GM18907 (cell line): Measurements from ENCODE around the gene OR4C45.
"Not testable (repeated sequence)": the region's sequence is repeated elsewhere in the genome, so short reads cannot be mapped to it uniquely, and the experiment has no call there.

Source experiments
- ATAC-seq: cut with Tn5 transposase; IDR thresholded peaks from one replicate; pipeline ENCODE4 v1.9.1; 2021; ENCODE audit warnings: mild to moderate bottlenecking, moderate library complexity; ENCODE audit not compliant: unreplicated experiment

OR4C45 gene

GRCh38 chr11:50032574-50032973 is at the start of gene OR4C45:
Gene OR4C45, plus strand, starts transcription at chr11:50032874.
- no peak for ATAC-seq

- ATAC-seq: no peak
These were observed 37.1 kb upstream of the OR4C45 start for GRCh38 chr11:49995565-49995964.

GRCh38 chr11:50030193-50030592 is 2.5 kb upstream of the OR4C45 start:
- ATAC-seq: no peak

GRCh38 chr11:50036239-50036638 is 3.6 kb downstream of the OR4C45 start:
- ATAC-seq: not testable (repeated sequence)

GRCh38 chr11:50037251-50037650 is 4.6 kb downstream of the OR4C45 start:
- no peak for ATAC-seq

- ATAC-seq: no peak
These were observed 12.0 kb downstream of the OR4C45 start for GRCh38 chr11:50044647-50045046.

- not testable (repeated sequence) for ATAC-seq
These were observed 30.4 kb downstream of the OR4C45 start for GRCh38 chr11:50063056-50063455.

GRCh38 chr11:50070389-50070788 is 37.7 kb downstream of the OR4C45 start:
- no peak for ATAC-seq

- no peak for ATAC-seq
These were observed 39.0 kb downstream of the OR4C45 start for GRCh38 chr11:50071584-50072225.

- ATAC-seq: no peak
These were observed 39.8 kb downstream of the OR4C45 start for GRCh38 chr11:50072226-50073112.

- ATAC-seq: no peak
These were observed 40.7 kb downstream of the OR4C45 start for GRCh38 chr11:50073113-50074105.

- no peak for ATAC-seq
These were observed 41.5 kb downstream of the OR4C45 start for GRCh38 chr11:50074161-50074560.

- ATAC-seq: no peak
These were observed 43.2 kb downstream of the OR4C45 start for GRCh38 chr11:50075856-50076255.

GRCh38 chr11:50077526-50077925 is 44.9 kb downstream of the OR4C45 start:
- ATAC-seq: no peak

- ATAC-seq: no peak
These were observed 45.3 kb downstream of the OR4C45 start for GRCh38 chr11:50078001-50078400.

GRCh38 chr11:50078946-50079345 is 46.3 kb downstream of the OR4C45 start:
- not testable (repeated sequence) for ATAC-seq

GRCh38 chr11:50080256-50080655 is 47.6 kb downstream of the OR4C45 start:
- no peak for ATAC-seq
